GM21825 (cell line): Measurements from ENCODE around the gene CRKL.
A peak's percentile ranks its signal among the peaks of the same experiment; 100 is the strongest.

Experiments
- ATAC-seq: cut with Tn5 transposase; IDR thresholded peaks from one replicate; pipeline ENCODE4 v1.9.1; 2021; ENCODE audit warnings: mild to moderate bottlenecking, moderate library complexity; ENCODE audit not compliant: unreplicated experiment

CRKL gene

GRCh38 chr22:20980523-20980922 is 63.3 kb downstream of the CRKL start:
- ATAC-seq: no peak

GRCh38 chr22:20980938-20981722 is 63.9 kb downstream of the CRKL start:
- no peak for ATAC-seq

GRCh38 chr22:20981787-20982562 is 64.8 kb downstream of the CRKL start, which contains the start of gene LZTR1:
Gene LZTR1, plus strand, starts transcription at chr22:20982297. Its CDS starts 75 bp downstream, at chr22:20982372.
- ATAC-seq: peak; percentile 61

- peak; percentile 10 for ATAC-seq
Measured at GRCh38 chr22:20982563-20982882, 65.3 kb downstream of the CRKL start.

- no peak for ATAC-seq
Measured at GRCh38 chr22:20983081-20983771, 66.0 kb downstream of the CRKL start.

- no peak for ATAC-seq
Measured at GRCh38 chr22:20985720-20986119, 68.5 kb downstream of the CRKL start.

- no peak for ATAC-seq
Measured at GRCh38 chr22:20986365-20986764, 69.2 kb downstream of the CRKL start.

GRCh38 chr22:20987375-20987774 is 70.2 kb downstream of the CRKL start:
- ATAC-seq: no peak

- ATAC-seq: no peak
Measured at GRCh38 chr22:20988573-20989322, 71.5 kb downstream of the CRKL start.

GRCh38 chr22:20989323-20990138 is 72.3 kb downstream of the CRKL start:
- ATAC-seq: no peak

GRCh38 chr22:20990184-20991180 is 73.3 kb downstream of the CRKL start:
- no peak for ATAC-seq

GRCh38 chr22:20991252-20992055 is 74.2 kb downstream of the CRKL start:
- ATAC-seq: no peak

GRCh38 chr22:20992056-20992442 is 74.8 kb downstream of the CRKL start:
- no peak for ATAC-seq

- no peak for ATAC-seq
Measured at GRCh38 chr22:20992456-20993303, 75.5 kb downstream of the CRKL start.

GRCh38 chr22:20993304-20994127 is 76.3 kb downstream of the CRKL start:
- ATAC-seq: no peak
